ENCODE measurements around the gene DHX35.
"Not testable (repeated sequence)": the region's sequence is repeated elsewhere in the genome, so short reads cannot be mapped to it uniquely, and the experiment has no call there.

The DHX35 gene

GRCh38 chr20:38991814-38992704, 29.9 kb downstream of the DHX35 start:
- no peak overlapping the region for H3K4me3 ChIP-seq (ENCODE audit: control insufficient read depth, low read depth, low read length)
- DNase-seq (ENCODE audit: low read depth), result no peak
- TF ChIP-seq CTCF (conservative IDR thresholded peaks at IDR 0.05; ENCODE audit: control insufficient read depth, insufficient read depth, low read depth, low read length), result no peak

- no peak overlapping the region for H3K4me3 ChIP-seq (ENCODE audit: control insufficient read depth, low read depth, low read length)
- no peak for DNase-seq (ENCODE audit: low read depth)
- TF ChIP-seq CTCF (conservative IDR thresholded peaks at IDR 0.05; ENCODE audit: control insufficient read depth, insufficient read depth, low read depth, low read length), result no peak
Measured at GRCh38 chr20:38995536-38996044, 33.4 kb downstream of the DHX35 start.

GRCh38 chr20:38996866-38997265, 34.7 kb downstream of the DHX35 start:
- not testable (repeated sequence) for DNase-seq (ENCODE audit: low read depth); H3K4me3 ChIP-seq (ENCODE audit: control insufficient read depth, low read depth, low read length)

GRCh38 chr20:38997622-38998021, 35.5 kb downstream of the DHX35 start:
- TF ChIP-seq CTCF (conservative IDR thresholded peaks at IDR 0.05; ENCODE audit: control insufficient read depth, insufficient read depth, low read depth, low read length), result no peak
- no peak for DNase-seq (ENCODE audit: low read depth)
- H3K4me3 ChIP-seq (ENCODE audit: control insufficient read depth, low read depth, low read length), result no peak overlapping the region

GRCh38 chr20:38999217-38999616, 37.1 kb downstream of the DHX35 start:
- no peak overlapping the region for H3K4me3 ChIP-seq (ENCODE audit: control insufficient read depth, low read depth, low read length)
- no peak for TF ChIP-seq CTCF (conservative IDR thresholded peaks at IDR 0.05; ENCODE audit: control insufficient read depth, insufficient read depth, low read depth, low read length)
- DNase-seq (ENCODE audit: low read depth), result no peak

- DNase-seq (ENCODE audit: low read depth), result no peak
Measured at GRCh38 chr20:38999965-39000910, 38.1 kb downstream of the DHX35 start.

More at GRCh38 chr20:38999965-39000910, 38.1 kb downstream of the DHX35 start:
- H3K4me3 ChIP-seq (ENCODE audit: control insufficient read depth, low read depth, low read length), result no peak overlapping the region
- no peak for TF ChIP-seq CTCF (conservative IDR thresholded peaks at IDR 0.05; ENCODE audit: control insufficient read depth, insufficient read depth, low read depth, low read length)
